ENCODE measurements around the gene CYB5B.

The CYB5B gene

GRCh38 chr16:69490707-69491324 lies 66.4 kb downstream of the CYB5B start:
- no peak for DNase-seq

GRCh38 chr16:69494991-69495392 lies 70.6 kb downstream of the CYB5B start:
- DNase-seq: peak; percentile 54

GRCh38 chr16:69495821-69496220 lies 71.4 kb downstream of the CYB5B start:
- no peak for DNase-seq

- DNase-seq: no peak
Observed at GRCh38 chr16:69496376-69496775, 72.0 kb downstream of the CYB5B start.

GRCh38 chr16:69496896-69497295 lies 72.5 kb downstream of the CYB5B start:
- DNase-seq: no peak

- no peak for DNase-seq
Observed at GRCh38 chr16:69497876-69498596, 73.6 kb downstream of the CYB5B start.

- DNase-seq: no peak
Observed at GRCh38 chr16:69498926-69499325, 74.5 kb downstream of the CYB5B start.

GRCh38 chr16:69499541-69500230 lies 75.3 kb downstream of the CYB5B start:
- no peak for DNase-seq

GRCh38 chr16:69500496-69500895 lies 76.1 kb downstream of the CYB5B start:
- no peak for DNase-seq

- DNase-seq: no peak
Observed at GRCh38 chr16:69501956-69502745, 77.7 kb downstream of the CYB5B start.

- no peak for DNase-seq
Observed at GRCh38 chr16:69503244-69503643, 78.8 kb downstream of the CYB5B start.

GRCh38 chr16:69508033-69508755 lies 83.8 kb downstream of the CYB5B start:
- no peak for DNase-seq

- DNase-seq: no peak
Observed at GRCh38 chr16:69509125-69509524, 84.7 kb downstream of the CYB5B start.

GRCh38 chr16:69511651-69512050 lies 87.2 kb downstream of the CYB5B start:
- DNase-seq: no peak

- DNase-seq: no peak
Observed at GRCh38 chr16:69513180-69513966, 89.0 kb downstream of the CYB5B start.

GRCh38 chr16:69514356-69514755 lies 89.9 kb downstream of the CYB5B start:
- DNase-seq: no peak
